Hepatocyte (in vitro differentiated cells): ENCODE data around the gene S100A3.

Experiments
- CTCF ChIP-seq: fragments of 200-600 bp; sonication (generic); IDR thresholded peaks from 2 replicates; pipeline ENCODE4 v1.5.1; 2016; ENCODE audit warnings: antibody characterized with exemption, mild to moderate bottlenecking; ENCODE audit not compliant: poor library complexity
- EZH2 ChIP-seq: fragments of 200-600 bp; sonication (generic); IDR thresholded peaks from 2 replicates; pipeline ENCODE4 v1.6.1; 2016; ENCODE audit warnings: antibody characterized with exemption, mild to moderate bottlenecking, borderline replicate concordance

- TF ChIP-seq CTCF (no peak), EZH2 (no peak)
Measured at GRCh38 chr1:153546796-153547559, 2.1 kb downstream of the S100A3 start.
